ENCODE data around the gene U2SURP.

Gene U2SURP

GRCh38 chr3:142963234-142963515 lies 38.2 kb upstream of the U2SURP start:
- Histone ChIP-seq H3K4me2 (ENCODE audit: low read depth, low read length) (peak overlapping the region; percentile 51; the same call in 1 of the 2 replicates), H3K4me3 (ENCODE audit: low read length) (no peak overlapping the region), H3K36me3 (replicated peaks; ENCODE audit: insufficient read depth, low read length) (no peaks in the 10 kb centered on the region), H2AFZ (ENCODE audit: low read length) (no peak overlapping the region), H3K27me3 (replicated peaks; ENCODE audit: insufficient read depth, low read length) (0 out of 2 replicates have a peak, but pooled peaks cover 3% of the 10 kb centered on the region), H3K9ac (ENCODE audit: low read length) (no peak overlapping the region), H3K9me2 (replicated peaks; ENCODE audit: insufficient read depth, low read length) (no peaks in the 10 kb centered on the region), H3K9me3 (replicated peaks; ENCODE audit: insufficient read depth, low read length) (no peaks in the 10 kb centered on the region), H4K20me1 (ENCODE audit: insufficient read depth, low read length) (no peaks in the 10 kb centered on the region), H3K79me2 (ENCODE audit: low read length) (no peaks in the 10 kb centered on the region), H3K27ac (ENCODE audit: low read length) (no peak overlapping the region), H3K4me1 (ENCODE audit: low read length) (no peaks in the 10 kb centered on the region), H3F3A (ENCODE audit: insufficient read depth, low read length) (no peaks in the 10 kb centered on the region)
- no peak for DNase-seq
- no peak for TF ChIP-seq EZH2 (optimal IDR thresholded peaks at IDR 0.05; ENCODE audit: low read depth, low read length)
- no peak for TF ChIP-seq CTCF (IDR thresholded peaks at IDR 0.05; ENCODE audit: low read length)
- TF ChIP-seq EZH2phosphoT487 (IDR thresholded peaks at IDR 0.05; ENCODE audit: low read length): no peak

GRCh38 chr3:142963516-142964448 lies 37.6 kb upstream of the U2SURP start, which contains the start of gene PAQR9:
PAQR9 (minus strand) TSS chr3:142963674; CDS start chr3:142963336, 338 bp downstream.
- no peak within 1 kb of the TSS for H3K27ac ChIP-seq (ENCODE audit: low read length)
- H2AFZ ChIP-seq (ENCODE audit: low read length): 0 out of 2 replicates have a peak within 1 kb of the TSS, but pooled peaks have one; percentile 39
- TF ChIP-seq EZH2 (optimal IDR thresholded peaks at IDR 0.05; ENCODE audit: low read depth, low read length): no peak
- no peak for TF ChIP-seq EZH2phosphoT487 (IDR thresholded peaks at IDR 0.05; ENCODE audit: low read length)
- TF ChIP-seq CTCF (IDR thresholded peaks at IDR 0.05; ENCODE audit: low read length): no peak

DNA sequence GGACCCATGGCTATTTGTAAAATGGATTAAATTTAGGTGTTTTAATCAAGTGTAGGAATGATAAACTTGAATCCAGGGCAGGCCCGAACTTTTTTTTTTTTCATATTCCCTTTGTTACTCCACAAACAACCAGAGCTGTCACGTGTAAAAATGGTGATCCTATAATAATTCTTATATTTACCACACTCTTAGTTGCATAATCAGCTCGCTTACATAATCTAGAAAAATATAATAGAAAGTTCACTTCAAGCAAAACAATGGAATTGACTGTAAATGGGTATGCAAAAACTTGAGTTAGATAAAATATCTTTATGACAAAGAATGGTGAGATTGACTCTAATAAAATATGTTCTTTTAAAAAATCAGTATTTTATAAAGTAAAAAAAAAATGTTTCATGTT lies 35.8 kb upstream of the U2SURP start:
- Histone ChIP-seq H3K9me2 (replicated peaks; ENCODE audit: insufficient read depth, low read length) (no peaks in the 10 kb centered on the region), H3K4me3 (ENCODE audit: low read length) (no peak overlapping the region), H3F3A (ENCODE audit: insufficient read depth, low read length) (no peaks in the 10 kb centered on the region), H4K20me1 (ENCODE audit: insufficient read depth, low read length) (no peaks in the 10 kb centered on the region), H3K27me3 (replicated peaks; ENCODE audit: insufficient read depth, low read length) (0 out of 2 replicates have a peak, but pooled peaks cover 3% of the 10 kb centered on the region), H3K36me3 (replicated peaks; ENCODE audit: insufficient read depth, low read length) (no peaks in the 10 kb centered on the region), H3K4me2 (ENCODE audit: low read depth, low read length) (no peak overlapping the region), H3K9ac (ENCODE audit: low read length) (no peak overlapping the region), H3K79me2 (ENCODE audit: low read length) (no peaks in the 10 kb centered on the region), H3K9me3 (replicated peaks; ENCODE audit: insufficient read depth, low read length) (no peaks in the 10 kb centered on the region), H3K27ac (ENCODE audit: low read length) (no peak overlapping the region), H2AFZ (ENCODE audit: low read length) (no peak overlapping the region), H3K4me1 (ENCODE audit: low read length) (no peaks in the 10 kb centered on the region)
- DNase-seq: no peak
- TF ChIP-seq EZH2 (optimal IDR thresholded peaks at IDR 0.05; ENCODE audit: low read depth, low read length): no peak
- no peak for TF ChIP-seq EZH2phosphoT487 (IDR thresholded peaks at IDR 0.05; ENCODE audit: low read length)

More at GRCh38 chr3:142963516-142964448, 37.6 kb upstream of the U2SURP start, which contains the start of gene PAQR9:
- H3K4me2 ChIP-seq (ENCODE audit: low read depth, low read length): peak within 1 kb of the TSS; percentile 64
- H3K27me3 ChIP-seq (replicated peaks; ENCODE audit: insufficient read depth, low read length): 0 out of 2 replicates have a peak, but pooled peaks cover 3% of the 10 kb centered on the region
- H3K36me3 ChIP-seq (replicated peaks; ENCODE audit: insufficient read depth, low read length): no peaks in the 10 kb centered on the region
- no peak within 1 kb of the TSS for H3K9ac ChIP-seq (ENCODE audit: low read length)
- H4K20me1 ChIP-seq (ENCODE audit: insufficient read depth, low read length): no peaks in the 10 kb centered on the region
- no peaks in the 10 kb centered on the region for H3K4me1 ChIP-seq (ENCODE audit: low read length)
- DNase-seq: peak; percentile 21
- H3K9me2 ChIP-seq (replicated peaks; ENCODE audit: insufficient read depth, low read length): no peaks in the 10 kb centered on the region
- H3K4me3 ChIP-seq (ENCODE audit: low read length): peak within 1 kb of the TSS; percentile 64
- H3F3A ChIP-seq (ENCODE audit: insufficient read depth, low read length): no peaks in the 10 kb centered on the region
- no peaks in the 10 kb centered on the region for H3K79me2 ChIP-seq (ENCODE audit: low read length)
- no peaks in the 10 kb centered on the region for H3K9me3 ChIP-seq (replicated peaks; ENCODE audit: insufficient read depth, low read length)

Data from MM.1S (cell line).